PFSK-1 (cell line): Measurements from ENCODE around the gene CLEC16A.

Experiments
- REST ChIP-seq, 2 experiments: IDR thresholded peaks; 2 replicates each; pipeline versions ENCODE4 v1.6.1 to v1.8.0; 2011 to 2012; ENCODE audit warnings: low read depth in 2 of 2, low read length in 2 of 2, control low read depth in 1 of 2, inconsistent platforms in 1 of 2, mild to moderate bottlenecking in 1 of 2, moderate library complexity in 1 of 2; ENCODE audit not compliant: insufficient read depth in 1 of 2
- SIN3A ChIP-seq: IDR thresholded peaks from 2 replicates; pipeline ENCODE4 v1.6.1; 2012; ENCODE audit warnings: mild to moderate bottlenecking, low read length, moderate library complexity, borderline replicate concordance; ENCODE audit not compliant: insufficient read depth
- TAF1 ChIP-seq: IDR thresholded peaks from 2 replicates; pipeline ENCODE4 v1.6.1; 2012; ENCODE audit warnings: low read length, control low read depth, borderline replicate concordance; ENCODE audit not compliant: insufficient read depth

DNA sequence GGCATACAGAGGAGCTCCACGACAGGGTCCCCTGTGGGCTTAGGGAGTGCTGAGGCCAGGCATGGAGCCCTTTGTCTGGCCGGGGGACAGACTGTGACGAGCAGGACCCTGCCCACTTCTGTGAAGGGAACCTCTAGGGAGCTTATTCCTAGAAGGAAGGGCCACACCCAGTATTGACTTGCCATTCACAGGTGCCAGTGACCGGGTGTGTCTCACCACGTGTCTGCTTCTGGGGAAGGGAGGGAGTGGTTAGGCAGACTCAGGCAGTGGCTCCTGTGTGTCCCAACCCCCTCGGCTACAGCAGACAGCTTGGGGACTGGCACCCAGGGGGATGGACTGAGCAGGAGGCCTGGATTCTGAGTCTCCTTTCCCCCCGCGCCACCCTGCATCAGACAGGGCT, 254.5 kb downstream of the CLEC16A start:
- TF ChIP-seq TAF1 (no peak), REST (IDR thresholded peaks at IDR 0.05; ENCODE audit: insufficient read depth in 1 of 2, low read depth in 2 of 2, low read length in 2 of 2) (no peak), SIN3A (no peak)
